Tibial nerve (tissue), 4 donors: ENCODE data around the gene MYH14. TPM values are rescaled to one million over a fixed set of nuclear protein-coding genes. Genes with fewer than 3 reads are reported as not detected.

ENCODE experiments used
- DNase-seq, 2 donors: peaks; one replicate each; pipeline ENCODE4 v3.0.0-alpha.2; 2019; ENCODE audit warnings: low spot score in 2 of 2
- H3K27ac ChIP-seq, 4 donors: fragments of 200-600 bp; sonication (generic) in 3 of 4; one replicate each; pipeline ENCODE4 v1.5.1; 2017 to 2019; ENCODE audit warnings: mild to moderate bottlenecking in 1 of 4
- H3K27me3 ChIP-seq, 2 donors: fragments of 200-600 bp; sonication (generic) in 1 of 2; one replicate each; pipeline versions ENCODE4 v1.5.1 to v1.6.0; 2017 to 2019
- H3K36me3 ChIP-seq, 3 donors: fragments of 200-600 bp; sonication (generic); one replicate each; pipeline ENCODE4 v1.5.1; 2018 to 2019
- H3K4me1 ChIP-seq, 4 donors: fragments of 200-600 bp; sonication (generic) in 3 of 4; one replicate each; pipeline ENCODE4 v1.5.1; 2017 to 2019
- H3K4me3 ChIP-seq, 4 donors: fragments of 200-600 bp; sonication (generic) in 3 of 4; one replicate each; pipeline ENCODE4 v1.5.1; 2017 to 2019; ENCODE audit warnings: mild to moderate bottlenecking in 1 of 4, moderate library complexity in 1 of 4
- H3K9me3 ChIP-seq, 4 donors: fragments of 200-600 bp; sonication (generic) in 3 of 4; one replicate each; pipeline ENCODE4 v1.5.1; 2017 to 2019
- CTCF ChIP-seq, 5 experiments: fragments of 200-600 bp in 3 of 5; fragments of 450-650 bp in 2 of 5; sonication (generic) in 3 of 5; IDR thresholded peaks; one replicate each; pipeline ENCODE4 v1.5.1; 2016 to 2019; ENCODE audit warnings: antibody characterized with exemption in 5 of 5, mild to moderate bottlenecking in 3 of 5, moderate library complexity in 2 of 5
- EP300 ChIP-seq, 2 donors: sonication (generic); formaldehyde crosslinking; IDR thresholded peaks; one replicate each; pipeline ENCODE4 v1.6.1; 2017; ENCODE audit warnings: antibody characterized with exemption in 2 of 2, mild to moderate bottlenecking in 1 of 2
- POLR2A ChIP-seq, 2 donors: fragments of 450-650 bp; IDR thresholded peaks; one replicate each; pipeline ENCODE4 v1.6.1; 2017; ENCODE audit warnings: antibody characterized with exemption in 2 of 2, mild to moderate bottlenecking in 2 of 2, moderate library complexity in 2 of 2
- WGBS, 2 donors: methylation state at CpG; one replicate each; pipeline ENCODE4 v1.1.5; 2018; 5-methylcytosine and 5-hydroxymethylcytosine counted together
- total RNA-seq, 4 donors: library from RNA; depleted of rRNA; stranded (reverse); fragments of >200 nt; gene quantifications; one replicate each; pipeline ENCODE4 v1.1.0, GENCODE V29; 2016

Gene MYH14
- total RNA-seq, 4 donors from 2014 or later, result 12.9 to 30.3 (median 15.3) TPM

GRCh38 chr19:50310759-50311465 lies 107.5 kb downstream of the MYH14 start:
- H3K27me3 ChIP-seq, result peaks cover 3 to 54% of the 10 kb centered on the region in 2 donors
- no peak for DNase-seq
- WGBS, 2 donors, result 43 to 47% methylated on average over 10 of the region's 10 CpGs

GRCh38 chr19:50311723-50312635 lies 108.6 kb downstream of the MYH14 start:
- TF ChIP-seq POLR2A (IDR thresholded peaks at IDR 0.05) (no peak), EP300 (IDR thresholded peaks at IDR 0.05) (no peak), CTCF (IDR thresholded peaks at IDR 0.05) (no peak)
- peaks cover 3 to 64% of the 10 kb centered on the region in 2 donors for H3K27me3 ChIP-seq
- no peak for DNase-seq
- peaks cover 0 to 18% (median 0%) of the 10 kb centered on the region in 4 donors for H3K4me1 ChIP-seq
- H3K27ac ChIP-seq, result no peak overlapping the region
- peaks cover 0 to 17% (median 0%) of the 10 kb centered on the region in 4 donors for H3K9me3 ChIP-seq
- 3 to 4% methylated on average over 33 to 39 of the region's 42 CpGs for WGBS, 2 donors
- H3K4me3 ChIP-seq, result no peak overlapping the region
- peaks cover 0 to 42% (median 0%) of the 10 kb centered on the region in 3 donors for H3K36me3 ChIP-seq

More at GRCh38 chr19:50310759-50311465, 107.5 kb downstream of the MYH14 start:
- Histone ChIP-seq H3K9me3 (peaks cover 0 to 23% (median 0%) of the 10 kb centered on the region in 4 donors), H3K27ac (no peak overlapping the region), H3K4me1 (peaks cover 0 to 18% (median 0%) of the 10 kb centered on the region in 4 donors), H3K4me3 (no peak overlapping the region), H3K36me3 (peaks cover 0 to 52% (median 0%) of the 10 kb centered on the region in 3 donors)
- TF ChIP-seq CTCF (IDR thresholded peaks at IDR 0.05) (no peak), POLR2A (IDR thresholded peaks at IDR 0.05) (no peak), EP300 (IDR thresholded peaks at IDR 0.05) (no peak)

GRCh38 chr19:50312967-50313811 lies 109.8 kb downstream of the MYH14 start:
- Histone ChIP-seq H3K4me3 (no peak overlapping the region), H3K4me1 (peaks cover 0 to 18% (median 0%) of the 10 kb centered on the region in 4 donors), H3K36me3 (peaks cover 0 to 30% (median 0%) of the 10 kb centered on the region in 3 donors), H3K27ac (no peak overlapping the region), H3K9me3 (peaks cover 0 to 6% (median 0%) of the 10 kb centered on the region in 4 donors), H3K27me3 (peaks cover 3 to 67% of the 10 kb centered on the region in 2 donors)
- TF ChIP-seq POLR2A (IDR thresholded peaks at IDR 0.05), result no peak
- no peak for TF ChIP-seq EP300 (IDR thresholded peaks at IDR 0.05)
- TF ChIP-seq CTCF (IDR thresholded peaks at IDR 0.05), result no peak
- 10 to 14% methylated on average over 21 to 23 of the region's 27 CpGs for WGBS, 2 donors
- no peak for DNase-seq

- peaks cover 0 to under 1% (median 0%) of the 10 kb centered on the region in 4 donors for H3K9me3 ChIP-seq
- H3K27me3 ChIP-seq, result peaks cover 3 to 67% of the 10 kb centered on the region in 2 donors
- WGBS, 2 donors, result 3 to 4% methylated on average over 20 of the region's 20 CpGs
- no peak for TF ChIP-seq CTCF (IDR thresholded peaks at IDR 0.05)
- no peak for TF ChIP-seq POLR2A (IDR thresholded peaks at IDR 0.05)
- no peak for TF ChIP-seq EP300 (IDR thresholded peaks at IDR 0.05)
- H3K4me3 ChIP-seq, result no peak overlapping the region
- H3K36me3 ChIP-seq, result peaks cover 0 to 22% (median 0%) of the 10 kb centered on the region in 3 donors
- H3K4me1 ChIP-seq, result peaks cover 0 to 18% (median 0%) of the 10 kb centered on the region in 4 donors
- no peak overlapping the region for H3K27ac ChIP-seq
- no peak for DNase-seq
Measured at GRCh38 chr19:50313812-50314536, 110.6 kb downstream of the MYH14 start.
